BLaER1 (cell line): ENCODE results near the gene TJP2.
A peak's percentile ranks its signal among the peaks of the same experiment; 100 is the strongest.

Experiments used
- H3K27ac ChIP-seq: shearing (Covaris generic); formaldehyde crosslinking; 2 replicates; pipeline ENCODE4 v1.8.1; 2022
- H3K27me3 ChIP-seq: shearing (Covaris generic); formaldehyde crosslinking; 2 replicates; pipeline ENCODE4 v1.8.1; 2022
- H3K36me3 ChIP-seq: shearing (Covaris generic); formaldehyde crosslinking; 2 replicates; pipeline ENCODE4 v1.8.1; 2022
- H3K4me1 ChIP-seq: shearing (Covaris generic); formaldehyde crosslinking; 2 replicates; pipeline ENCODE4 v1.8.1; 2022
- H3K4me2 ChIP-seq: shearing (Covaris generic); formaldehyde crosslinking; 2 replicates; pipeline ENCODE4 v1.8.1; 2022
- H3K4me3 ChIP-seq: shearing (Covaris generic); formaldehyde crosslinking; 2 replicates; pipeline ENCODE4 v1.8.1; 2022
- H3K9ac ChIP-seq: shearing (Covaris generic); formaldehyde crosslinking; 2 replicates; pipeline ENCODE4 v1.8.1; 2022
- H3K9me3 ChIP-seq: shearing (Covaris generic); formaldehyde crosslinking; 2 replicates; pipeline ENCODE4 v1.8.1; 2022
- H4K20me1 ChIP-seq: shearing (Covaris generic); formaldehyde crosslinking; 2 replicates; pipeline ENCODE4 v1.8.1; 2022
- Cebpa-rat ChIP-seq: shearing (Covaris generic); IDR thresholded peaks from 2 replicates; pipeline ENCODE4 v1.8.1; 2022

TJP2 gene

GRCh38 chr9:69174616-69175463 lies 763 bp downstream of the TJP2 start:
- H3K4me3 ChIP-seq: peak overlapping the region; percentile 64
- H3K27ac ChIP-seq: no peak overlapping the region
- H3K4me2 ChIP-seq: peak overlapping the region; percentile 75; the same call in 1 of the 2 replicates
- peaks cover 66% of the 10 kb centered on the region for H4K20me1 ChIP-seq
- H3K4me1 ChIP-seq: peaks cover 21% of the 10 kb centered on the region
- H3K27me3 ChIP-seq: peaks cover 56% of the 10 kb centered on the region
- no peaks in the 10 kb centered on the region for H3K36me3 ChIP-seq
- TF ChIP-seq Cebpa-rat: no peak
- no peak overlapping the region for H3K9ac ChIP-seq
- H3K9me3 ChIP-seq: no peaks in the 10 kb centered on the region

- Histone ChIP-seq H3K4me3 (no peak overlapping the region), H3K9me3 (no peaks in the 10 kb centered on the region), H3K4me1 (peaks cover 21% of the 10 kb centered on the region), H3K9ac (no peak overlapping the region), H3K27ac (no peak overlapping the region), H3K27me3 (peaks cover 56% of the 10 kb centered on the region), H4K20me1 (peaks cover 66% of the 10 kb centered on the region), H3K36me3 (no peaks in the 10 kb centered on the region), H3K4me2 (no peak overlapping the region)
- TF ChIP-seq Cebpa-rat: no peak
Observed at GRCh38 chr9:69175486-69175885, 1.4 kb downstream of the TJP2 start.

GRCh38 chr9:69176471-69177171 lies 2.5 kb downstream of the TJP2 start:
- Histone ChIP-seq H3K36me3 (no peaks in the 10 kb centered on the region), H4K20me1 (peaks cover 62% of the 10 kb centered on the region), H3K4me1 (peaks cover 23% of the 10 kb centered on the region), H3K9me3 (no peaks in the 10 kb centered on the region), H3K4me3 (no peak overlapping the region), H3K4me2 (no peak overlapping the region), H3K9ac (no peak overlapping the region), H3K27ac (no peak overlapping the region), H3K27me3 (peaks cover 49% of the 10 kb centered on the region)
- no peak for TF ChIP-seq Cebpa-rat

- peaks cover 44% of the 10 kb centered on the region for H4K20me1 ChIP-seq
- H3K27ac ChIP-seq: no peak overlapping the region
- no peak for TF ChIP-seq Cebpa-rat
- H3K4me2 ChIP-seq: no peak overlapping the region
- H3K9me3 ChIP-seq: no peaks in the 10 kb centered on the region
- no peak overlapping the region for H3K4me3 ChIP-seq
- H3K9ac ChIP-seq: no peak overlapping the region
- peaks cover 26% of the 10 kb centered on the region for H3K4me1 ChIP-seq
- H3K27me3 ChIP-seq: peaks cover 29% of the 10 kb centered on the region
- H3K36me3 ChIP-seq: no peaks in the 10 kb centered on the region
Observed at GRCh38 chr9:69178583-69179011, 4.5 kb downstream of the TJP2 start.

- no peak overlapping the region for H3K9ac ChIP-seq
- no peaks in the 10 kb centered on the region for H3K9me3 ChIP-seq
- H3K36me3 ChIP-seq: no peaks in the 10 kb centered on the region
- no peak for TF ChIP-seq Cebpa-rat
- H3K4me1 ChIP-seq: peaks cover 22% of the 10 kb centered on the region
- H3K27ac ChIP-seq: no peak overlapping the region
- peaks cover 40% of the 10 kb centered on the region for H4K20me1 ChIP-seq
- peaks cover 25% of the 10 kb centered on the region for H3K27me3 ChIP-seq
- H3K4me2 ChIP-seq: no peak overlapping the region
- no peak overlapping the region for H3K4me3 ChIP-seq
Observed at GRCh38 chr9:69179037-69179436, 5.0 kb downstream of the TJP2 start.

GRCh38 chr9:69180200-69180599 lies 6.1 kb downstream of the TJP2 start:
- Histone ChIP-seq H3K27me3 (peaks cover 13% of the 10 kb centered on the region), H3K27ac (no peak overlapping the region), H4K20me1 (peaks cover 28% of the 10 kb centered on the region), H3K9ac (no peak overlapping the region), H3K9me3 (no peaks in the 10 kb centered on the region), H3K4me2 (no peak overlapping the region), H3K4me3 (no peak overlapping the region), H3K4me1 (peaks cover 16% of the 10 kb centered on the region), H3K36me3 (no peaks in the 10 kb centered on the region)
- TF ChIP-seq Cebpa-rat: no peak

GRCh38 chr9:69180670-69181069 lies 6.6 kb downstream of the TJP2 start:
- Histone ChIP-seq H3K9me3 (no peaks in the 10 kb centered on the region), H4K20me1 (peaks cover 23% of the 10 kb centered on the region), H3K4me2 (no peak overlapping the region), H3K4me1 (peaks cover 16% of the 10 kb centered on the region), H3K27me3 (peaks cover 8% of the 10 kb centered on the region), H3K9ac (no peak overlapping the region), H3K4me3 (no peak overlapping the region), H3K27ac (no peak overlapping the region), H3K36me3 (no peaks in the 10 kb centered on the region)
- no peak for TF ChIP-seq Cebpa-rat

GRCh38 chr9:69181908-69182353 lies 7.9 kb downstream of the TJP2 start:
- H3K36me3 ChIP-seq: no peaks in the 10 kb centered on the region
- H3K9me3 ChIP-seq: no peaks in the 10 kb centered on the region
- H3K4me3 ChIP-seq: no peak overlapping the region
- H3K4me1 ChIP-seq: peaks cover 16% of the 10 kb centered on the region
- H3K27ac ChIP-seq: no peak overlapping the region
- TF ChIP-seq Cebpa-rat: no peak
- no peak overlapping the region for H3K9ac ChIP-seq
- H3K27me3 ChIP-seq: no peaks in the 10 kb centered on the region
- H4K20me1 ChIP-seq: peaks cover 11% of the 10 kb centered on the region; the same call in 1 of the 2 replicates
- peak overlapping the region; percentile 40; the same call in 1 of the 2 replicates for H3K4me2 ChIP-seq

- H3K9me3 ChIP-seq: no peaks in the 10 kb centered on the region
- H3K27me3 ChIP-seq: no peaks in the 10 kb centered on the region
- H3K4me3 ChIP-seq: no peak overlapping the region
- TF ChIP-seq Cebpa-rat: no peak
- no peak overlapping the region for H3K9ac ChIP-seq
- peaks cover 9% of the 10 kb centered on the region for H3K4me1 ChIP-seq
- no peaks in the 10 kb centered on the region for H3K36me3 ChIP-seq
- H4K20me1 ChIP-seq: no peaks in the 10 kb centered on the region
- no peak overlapping the region for H3K4me2 ChIP-seq
- no peak overlapping the region for H3K27ac ChIP-seq
Observed at GRCh38 chr9:69184266-69184665, 10.2 kb downstream of the TJP2 start.
